Psoas muscle (tissue), 8 donors: Measurements from ENCODE around the gene NBPF3. TPM values are rescaled to one million over a fixed set of nuclear protein-coding genes. Genes with fewer than 3 reads are reported as not detected.

Source experiments
- ATAC-seq, 4 donors: fragments of 200-7000 bp; cut with Tn5 transposase; one replicate each; pipeline ENCODE4 v1.9.1; 2020; ENCODE audit warnings: moderate library complexity in 3 of 4, mild to moderate bottlenecking in 2 of 4
- DNase-seq, 2 donors: peaks; one replicate each; pipeline ENCODE4 v3.0.0-alpha.2; 2020
- H3K27ac ChIP-seq: fragments of 200-600 bp; one replicate; pipeline ENCODE4 v1.8.0; 2022
- H3K27me3 ChIP-seq, 3 donors: fragments of 200-600 bp in 1 of 3; one replicate each; pipeline versions ENCODE4 v1.6.1 to v1.8.0; 2013 to 2022; ENCODE audit warnings: low read length in 2 of 3, mild to moderate bottlenecking in 2 of 3, moderate library complexity in 1 of 3; ENCODE audit not compliant: insufficient read depth in 3 of 3
- H3K36me3 ChIP-seq, 2 donors: fragments of 200-600 bp in 1 of 2; one replicate each; pipeline versions ENCODE4 v1.6.1 to v1.8.0; 2013 to 2022; ENCODE audit warnings: low read depth in 1 of 2, mild to moderate bottlenecking in 1 of 2, moderate library complexity in 1 of 2; ENCODE audit not compliant: insufficient read depth in 1 of 2
- H3K4me1 ChIP-seq: fragments of 200-600 bp; one replicate; pipeline ENCODE4 v1.8.0; 2022
- H3K4me3 ChIP-seq: fragments of 200-600 bp; one replicate; pipeline ENCODE4 v1.8.0; 2022; ENCODE audit warnings: mild to moderate bottlenecking
- H3K9me3 ChIP-seq: fragments of 200-600 bp; one replicate; pipeline ENCODE4 v1.8.0; 2022
- CTCF ChIP-seq: fragments of 200-600 bp; IDR thresholded peaks from one replicate; pipeline ENCODE4 v1.8.0; 2022; ENCODE audit warnings: antibody characterized with exemption
- WGBS, 3 donors: extraction: QIAGEN DNeasy Blood & Tissue Kit; methylation state at CpG; one replicate each; pipeline versions ENCODE4 v1.1.6 to v1.1.7; 2013; 5-methylcytosine and 5-hydroxymethylcytosine counted together
- intact Hi-C, 2 donors: fragments of 100-400 bp; cut with DNase I; formaldehyde crosslinking; loops; one replicate each; pipeline versions ENCODE4 v1.11.0 to v1.14.2; 2022
- polyA plus RNA-seq, 3 donors: library from polyadenylated mRNA; stranded (reverse); fragments of 200-250 nt; gene quantifications; one replicate each; pipeline ENCODE4 v1.2.3, GENCODE V29; 2013
- total RNA-seq, 4 donors: library from RNA; stranded (reverse); fragmentation: NEBNext Ultra II Directional in 2 of 4; extraction: Animal tissue kit (Norgen Biotek cat#: 25700) in 2 of 4; gene quantifications; one replicate each; pipeline versions ENCODE4 v1.2.1 to v1.2.4, GENCODE V29; 2021 to 2023
- donor health status: healthy with polysubstance abuse.
- donor health status: DM: no; HTN: no; CAD: no; lungs with moderate emphysema.
- donor health status: Bipolar disorder and iron deficiency.
- donor health status: healthy.
- donor health status: DM: yes; HTN: yes; CAD: no.
- donor health status: DM: no; HTN: no; CAD: no.
- donor health status: DM: no; HTN: no; CAD: no.
- donor health status: DM: yes; HTN: yes; CAD: no.

Gene NBPF3
- total and polyA plus RNA-seq, 7 donors, result 0.10 to 1.9 (median 0.89) TPM

DNA sequence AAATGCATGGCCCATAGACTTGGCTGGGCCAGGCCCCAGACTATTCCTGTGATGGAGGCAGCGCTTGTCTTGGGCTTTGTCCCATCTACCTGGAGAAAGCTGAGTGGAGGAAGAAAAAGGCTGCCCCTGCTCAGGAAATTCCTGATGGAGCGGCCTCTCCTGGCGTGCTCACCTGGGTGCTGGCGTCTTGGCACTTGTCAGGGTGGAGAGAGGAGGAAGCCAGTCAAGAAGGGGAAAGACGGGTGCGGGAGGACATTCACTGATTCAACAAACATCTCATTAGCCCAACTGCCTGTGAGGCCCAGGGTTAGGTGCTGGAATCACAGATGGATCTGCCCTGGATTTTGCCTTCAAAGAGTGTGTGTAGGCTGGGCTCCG, 85.4 kb downstream of the NBPF3 start:
- H3K27me3 ChIP-seq, result peaks cover 0 to 4% (median 0%) of the 10 kb centered on the region in 3 donors
- no peak for TF ChIP-seq CTCF
- no peak for DNase-seq
- H3K4me3 ChIP-seq, result no peak overlapping the region
- 84 to 87% (median 87%) methylated on average over 7 of the region's 7 CpGs for WGBS, 3 donors
- no peaks in the 10 kb centered on the region for H3K36me3 ChIP-seq
- no peak for ATAC-seq
- intact Hi-C loops, result no loop called here
- H3K9me3 ChIP-seq, result no peaks in the 10 kb centered on the region
- no peaks in the 10 kb centered on the region for H3K4me1 ChIP-seq
- H3K27ac ChIP-seq, result no peak overlapping the region

DNA sequence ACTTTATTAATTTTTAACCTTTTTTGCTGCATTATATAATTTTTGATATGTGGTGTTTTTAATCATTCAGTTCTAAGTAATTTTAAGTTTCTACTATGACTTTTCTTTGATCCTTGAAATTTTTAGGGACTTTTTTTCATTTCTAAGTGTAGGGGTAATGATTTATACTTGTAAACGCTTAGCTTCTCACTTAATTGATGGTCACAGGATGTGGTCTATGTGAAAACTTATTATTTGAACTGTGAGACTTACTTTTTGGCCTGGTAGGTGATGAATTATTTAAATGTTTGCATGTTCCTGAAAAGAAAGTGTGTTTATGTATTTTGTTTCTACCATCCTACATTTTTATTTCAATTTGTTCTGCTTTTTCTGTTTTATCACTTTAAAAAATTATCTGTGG, 86.5 kb downstream of the NBPF3 start:
- no peaks in the 10 kb centered on the region for H3K36me3 ChIP-seq
- WGBS, 3 donors, result 73 to 83% (median 83%) methylated on average over 1 of the region's 1 CpG
- ATAC-seq (no peak), DNase-seq (no peak)
- no peaks in the 10 kb centered on the region for H3K9me3 ChIP-seq
- intact Hi-C loops, result no loop called here
- no peak for TF ChIP-seq CTCF
- no peak overlapping the region for H3K27ac ChIP-seq
- no peak overlapping the region for H3K4me3 ChIP-seq
- peaks cover 0 to 6% (median 0%) of the 10 kb centered on the region in 3 donors for H3K27me3 ChIP-seq
- no peaks in the 10 kb centered on the region for H3K4me1 ChIP-seq

DNA sequence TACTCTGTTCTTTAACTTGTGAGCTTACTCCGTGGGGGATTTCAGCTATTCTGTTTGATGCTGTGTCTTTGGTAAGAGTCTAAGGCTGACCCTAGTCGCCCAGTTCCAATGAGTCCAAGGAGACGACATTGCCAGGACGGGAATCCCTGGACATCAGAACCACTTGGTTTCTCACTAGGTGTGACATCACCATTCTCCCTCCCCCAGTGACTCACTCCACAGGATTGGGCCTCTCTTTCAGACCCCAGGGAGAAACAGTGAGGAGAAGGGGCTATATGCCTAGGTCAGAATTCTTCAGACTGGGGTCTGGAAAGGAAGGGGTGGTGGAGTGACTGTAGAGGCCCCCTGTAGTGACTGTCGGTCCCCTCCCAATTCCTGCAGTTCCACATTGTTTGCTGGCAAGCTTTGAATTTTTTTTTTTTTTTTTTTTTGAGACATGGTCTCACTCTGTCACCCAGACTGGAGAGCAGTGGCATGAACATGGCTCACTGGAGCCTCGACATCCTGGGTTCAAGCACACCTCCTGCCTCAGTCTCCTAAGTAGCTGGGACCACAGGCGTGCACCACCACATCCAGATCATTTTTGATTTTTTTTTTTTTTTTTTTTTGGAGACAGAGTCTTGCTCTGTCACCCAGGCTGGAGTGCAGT, 90.6 kb downstream of the NBPF3 start:
- no peaks in the 10 kb centered on the region for H3K9me3 ChIP-seq
- peaks cover 0 to 6% (median 0%) of the 10 kb centered on the region in 3 donors for H3K27me3 ChIP-seq
- no peak overlapping the region for H3K27ac ChIP-seq
- no peak for TF ChIP-seq CTCF
- no peaks in the 10 kb centered on the region for H3K4me1 ChIP-seq
- 67 to 76% (median 71%) methylated on average over 7 of the region's 7 CpGs for WGBS, 3 donors
- H3K36me3 ChIP-seq, result no peaks in the 10 kb centered on the region
- ATAC-seq (no peak), DNase-seq (no peak)
- H3K4me3 ChIP-seq, result no peak overlapping the region
- intact Hi-C loops, result no loop called here

GRCh38 chr1:21531241-21531640, 91.3 kb downstream of the NBPF3 start:
- Histone ChIP-seq H3K36me3 (no peaks in the 10 kb centered on the region), H3K9me3 (no peaks in the 10 kb centered on the region), H3K27ac (no peak overlapping the region), H3K4me1 (no peaks in the 10 kb centered on the region), H3K4me3 (no peak overlapping the region), H3K27me3 (peaks cover 0 to 6% (median 0%) of the 10 kb centered on the region in 3 donors)
- no peak for TF ChIP-seq CTCF
- WGBS, 3 donors, result 91 to 93% (median 92%) methylated on average over 5 of the region's 5 CpGs
- DNase-seq (no peak), ATAC-seq (no peak)
- intact Hi-C loops, result no loop called here

- Histone ChIP-seq H3K4me1 (no peaks in the 10 kb centered on the region), H3K4me3 (no peak overlapping the region), H3K27ac (no peak overlapping the region), H3K9me3 (no peaks in the 10 kb centered on the region), H3K27me3 (peaks cover 0 to 8% (median 0%) of the 10 kb centered on the region in 3 donors), H3K36me3 (no peaks in the 10 kb centered on the region)
- intact Hi-C loops, result no loop called here
- 64 to 74% (median 70%) methylated on average over 3 of the region's 3 CpGs for WGBS, 3 donors
- DNase-seq (no peak), ATAC-seq (no peak)
- TF ChIP-seq CTCF, result no peak
These were observed 92.6 kb downstream of the NBPF3 start for GRCh38 chr1:21532496-21532895.
